ENCODE data around the gene CAPZB. TPM values are rescaled to one million over a fixed set of nuclear protein-coding genes. Genes with fewer than 3 reads are reported as not detected.

CAPZB gene
- total and polyA plus RNA-seq, 2 donors (not counting 3 experiments of a cell fraction or from before 2014, with no cell fraction given), result 196 to 347 TPM

DNA sequence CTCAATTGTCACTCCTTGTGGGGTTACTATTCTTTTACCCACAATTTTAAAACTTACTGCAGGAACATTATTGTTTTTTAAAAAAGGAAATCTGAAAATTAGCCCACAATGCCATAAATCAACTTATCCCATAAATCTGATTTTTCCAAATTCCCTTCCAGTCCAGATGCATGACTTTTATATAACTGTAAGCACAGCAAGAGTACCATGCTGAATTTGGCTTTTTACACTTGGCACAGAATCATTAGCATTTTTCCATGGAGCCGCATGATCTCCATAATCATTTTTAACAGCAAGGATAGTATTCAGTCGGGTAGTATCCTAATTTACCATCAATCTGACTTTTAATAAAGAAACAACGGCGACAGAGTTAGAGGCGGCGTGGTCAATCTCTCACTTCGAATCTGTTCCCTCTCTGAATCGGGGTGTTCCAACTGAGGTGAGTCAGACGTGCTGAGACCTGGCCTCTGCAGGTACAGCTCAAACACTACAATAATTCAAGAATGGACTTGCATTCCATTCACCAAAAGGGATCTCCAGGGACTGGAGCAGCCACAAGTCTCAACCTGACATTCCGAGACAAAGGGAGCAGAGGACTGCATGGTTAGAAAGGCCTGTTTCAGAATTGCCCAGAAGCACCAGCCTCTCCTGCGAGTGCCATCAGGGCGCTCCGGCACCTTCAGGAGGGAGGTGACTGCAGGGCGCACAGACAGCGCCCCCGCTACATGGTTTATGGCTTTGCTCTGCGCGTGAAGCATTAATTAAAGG is 124.3 kb downstream of the CAPZB start:
- dilution Hi-C loops (cut with MboI; ENCODE audit: extremely low pct_ligation_motif_present, low sequenced_read_pairs), result no loop called here
- no peaks in the 10 kb centered on the region for H3K27me3 ChIP-seq (ENCODE audit: control insufficient read depth in 2 of 2, insufficient read depth in 2 of 2, low read length in 2 of 2)
- intact Hi-C loops (cut with micrococcal nuclease), result no loop called here
- H3K79me2 ChIP-seq (ENCODE audit: control insufficient read depth, insufficient read depth, low read length), result peaks cover 5% of the 10 kb centered on the region
- BruUV-seq (replicated peaks), result no TSS peak
- no peak overlapping the region for H2AFZ ChIP-seq (ENCODE audit: low read depth, low read length)
- FAIRE-seq, result no peak
- H3K27ac ChIP-seq (ENCODE audit: insufficient read depth, low read depth, low read length), result no peak overlapping the region
- H3K4me1 ChIP-seq (ENCODE audit: control insufficient read depth, extremely low read depth, insufficient read depth, low read length), result no peaks in the 10 kb centered on the region
- H3K9me3 ChIP-seq (replicated peaks; ENCODE audit: control insufficient read depth, insufficient read depth, low read length), result no peaks in the 10 kb centered on the region
- TF ChIP-seq MYC (IDR thresholded peaks at IDR 0.05; ENCODE audit: low read depth, low read length) (no peak), EZH2 (IDR thresholded peaks at IDR 0.05; ENCODE audit: borderline replicate concordance, low read depth, low read length, severe bottlenecking) (no peak), POLR2A (IDR thresholded peaks at IDR 0.05; ENCODE audit: low read depth, low read length) (no peak), FOS (IDR thresholded peaks at IDR 0.05; ENCODE audit: borderline replicate concordance, insufficient read depth, low read length) (no peak), CTCF (IDR thresholded peaks at IDR 0.05; ENCODE audit: extremely low read depth in 1 of 2, insufficient read depth in 1 of 2, low read depth in 1 of 2, low read length in 2 of 2) (no peak), POLR2AphosphoS5 (IDR thresholded peaks at IDR 0.05; ENCODE audit: insufficient read depth, low read depth, low read length) (no peak), GATA2 (IDR thresholded peaks at IDR 0.05; ENCODE audit: insufficient read depth, insufficient read length, low read depth, low read length) (no peak), JUN (IDR thresholded peaks at IDR 0.05; ENCODE audit: borderline replicate concordance, insufficient read depth, insufficient read length, low read depth) (no peak)
- TF ChIP-seq, protein P1, sequence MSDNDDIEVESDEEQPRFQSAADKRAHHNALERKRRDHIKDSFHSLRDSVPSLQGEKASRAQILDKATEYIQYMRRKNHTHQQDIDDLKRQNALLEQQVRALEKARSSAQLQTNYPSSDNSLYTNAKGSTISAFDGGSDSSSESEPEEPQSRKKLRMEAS (IDR thresholded peaks at IDR 0.05; ENCODE audit: insufficient read depth, insufficient read length), result no peak
- H3K4me2 ChIP-seq (ENCODE audit: insufficient read depth, low read length), result no peak overlapping the region
- no peak overlapping the region for H3K4me3 ChIP-seq (replicated peaks in 1 of 3; ENCODE audit: insufficient read depth in 1 of 3, low read depth in 1 of 3, low read length in 3 of 3)
- no peaks in the 10 kb centered on the region for H4K20me1 ChIP-seq (replicated peaks; ENCODE audit: control insufficient read depth, extremely low read depth, insufficient read depth, low read length)
- no peak for DNase-seq (ENCODE audit: low read depth, low spot score)
- H3K36me3 ChIP-seq (ENCODE audit: control insufficient read depth in 2 of 2, extremely low read depth in 1 of 2, insufficient read depth in 2 of 2, low read length in 2 of 2), result peaks cover 0 to 15% of the 10 kb centered on the region in 2 experiments
- H3K9me1 ChIP-seq (replicated peaks; ENCODE audit: control insufficient read depth, extremely low read depth, insufficient read depth, low read length), result no peaks in the 10 kb centered on the region
- H3K9ac ChIP-seq (replicated peaks; ENCODE audit: extremely low read depth, insufficient read depth, low read length), result no peak overlapping the region
- POLR2A ChIA-PET, result no interaction called here
- CTCF ChIA-PET, result no interaction called here
